B cell (primary cell): ENCODE data around the gene LTBP2. TPM values are rescaled to one million over a fixed set of nuclear protein-coding genes. Genes with fewer than 3 reads are reported as not detected.

Experiments
- ATAC-seq: fragments of 200-7000 bp; cut with Tn5 transposase; one replicate; pipeline ENCODE4 v1.10.0; 2021; ENCODE audit warnings: low read depth, mild to moderate bottlenecking, moderate number of reproducible peaks, moderate library complexity
- CTCF ChIA-PET: fragments of 350-600 bp; sonication (Branson Sonifier 250); formaldehyde crosslinking; loops from one replicate; lab custom pipeline; 2021; ENCODE audit warnings: antibody characterized with exemption, inconsistent platforms; lab: Charles Lee
- POLR2A ChIA-PET: fragments of 350-600 bp; sonication (Branson Sonifier 250); formaldehyde crosslinking; loops from one replicate; lab custom pipeline; 2021; ENCODE audit warnings: antibody characterized with exemption; lab: Charles Lee
- DNase-seq: peaks from one replicate; pipeline ENCODE4 v3.0.0; 2013
- H2AFZ ChIP-seq: 2 replicates; pipeline ENCODE4 v1.6.1; 2012; ENCODE audit warnings: mild to moderate bottlenecking, low read depth, low read length; ENCODE audit not compliant: insufficient read depth, poor library complexity, severe bottlenecking
- H3K27ac ChIP-seq, 2 donors: 1 replicate in 1 of 2; 2 replicates in 1 of 2; pipeline ENCODE4 v1.5.1; 2012 to 2013; ENCODE audit warnings: low read length in 2 of 2, mild to moderate bottlenecking in 2 of 2, moderate library complexity in 1 of 2
- H3K27me3 ChIP-seq, 4 experiments: fragments of 200-600 bp in 1 of 4; sonication (generic) in 1 of 4; replicated peaks in 1 of 4; 1 replicate in 2 of 4; 2 replicates in 2 of 4; pipeline versions ENCODE4 v1.6.1 to v1.7.0; 2013 to 2016; ENCODE audit warnings: low read length in 3 of 4, mild to moderate bottlenecking in 2 of 4, mixed read lengths in 1 of 4, moderate library complexity in 1 of 4; ENCODE audit not compliant: insufficient read depth in 4 of 4, control insufficient read depth in 3 of 4; ENCODE audit errors: control extremely low read depth in 1 of 4
- H3K36me3 ChIP-seq, 2 experiments: replicated peaks in 1 of 2; 1 replicate in 1 of 2; 2 replicates in 1 of 2; pipeline versions ENCODE4 v1.6.1 to v1.7.1; 2013; ENCODE audit warnings: low read length in 1 of 2; ENCODE audit not compliant: insufficient read depth in 2 of 2, control insufficient read depth in 1 of 2; ENCODE audit errors: control extremely low read depth in 1 of 2, extremely low read depth in 1 of 2
- H3K4me1 ChIP-seq, 2 donors: fragments of 200-600 bp in 1 of 2; sonication (generic) in 1 of 2; 1 replicate in 1 of 2; 2 replicates in 1 of 2; pipeline versions ENCODE4 v1.5.1 to v1.6.1; 2013 to 2017; ENCODE audit warnings: low read length in 2 of 2; ENCODE audit not compliant: control insufficient read depth in 2 of 2, insufficient read depth in 2 of 2
- H3K4me2 ChIP-seq: replicated peaks from 2 replicates; pipeline ENCODE3; 2012; ENCODE audit warnings: mild to moderate bottlenecking, low read depth, low read length; ENCODE audit not compliant: poor library complexity, severe bottlenecking
- H3K4me3 ChIP-seq, 5 experiments: fragments of 200-600 bp in 1 of 5; sonication (generic) in 1 of 5; 1 replicate in 3 of 5; 2 replicates in 2 of 5; pipeline versions ENCODE4 v1.5.1 to v1.7.0; 2011 to 2016; ENCODE audit warnings: low read length in 4 of 5, mild to moderate bottlenecking in 4 of 5, low read depth in 2 of 5, control low read depth in 1 of 5, moderate library complexity in 1 of 5; ENCODE audit not compliant: insufficient read depth in 1 of 5; ENCODE audit errors: control extremely low read depth in 1 of 5, extremely low read depth in 1 of 5
- H3K79me2 ChIP-seq: fragments of 200-600 bp; sonication (generic); one replicate; pipeline ENCODE4 v1.6.0; 2016; ENCODE audit warnings: low read length; ENCODE audit not compliant: control insufficient read depth, insufficient read depth
- H3K9ac ChIP-seq: fragments of 200-600 bp; sonication (generic); 2 replicates; pipeline ENCODE4 v1.6.1; 2017; ENCODE audit warnings: mild to moderate bottlenecking, low read length, moderate library complexity
- H3K9me3 ChIP-seq, 3 donors: one replicate each; pipeline versions ENCODE4 v1.6.1 to v1.7.1; 2013; ENCODE audit warnings: low read length in 2 of 3; ENCODE audit not compliant: control insufficient read depth in 2 of 3, insufficient read depth in 1 of 3; ENCODE audit errors: control extremely low read depth in 1 of 3
- H4K20me1 ChIP-seq: 2 replicates; pipeline ENCODE4 v1.6.0; 2012; ENCODE audit warnings: mild to moderate bottlenecking, low read length; ENCODE audit not compliant: insufficient read depth, control insufficient read depth, poor library complexity, severe bottlenecking
- H3K27ac Mint-ChIP-seq: one replicate; pipeline ENCODE4 v1.8.0; 2021; ENCODE audit warnings: mixed read lengths
- H3K27me3 Mint-ChIP-seq: one replicate; pipeline ENCODE4 v1.8.0; 2021; ENCODE audit warnings: mixed read lengths
- H3K4me1 Mint-ChIP-seq: one replicate; pipeline ENCODE4 v1.8.0; 2021; ENCODE audit warnings: mixed read lengths
- H3K4me3 Mint-ChIP-seq: one replicate; pipeline ENCODE4 v1.8.0; 2021; ENCODE audit warnings: mixed read lengths
- H3K9me3 Mint-ChIP-seq: one replicate; pipeline ENCODE4 v1.8.0; 2022; ENCODE audit warnings: mixed read lengths; ENCODE audit not compliant: insufficient read depth
- EZH2 ChIP-seq: IDR thresholded peaks from 2 replicates; pipeline ENCODE4 v1.6.1; 2012; ENCODE audit warnings: borderline replicate concordance, low read depth, mild to moderate bottlenecking, moderate library complexity, low read length; ENCODE audit not compliant: insufficient read depth, poor library complexity, severe bottlenecking
- WGBS: methylation state at CpG from one replicate; pipeline ENCODE4 v1.1.5; 2013; ENCODE audit warnings: missing lambda C conversion rate; ENCODE audit not compliant: insufficient coverage; 5-methylcytosine and 5-hydroxymethylcytosine counted together
- intact Hi-C: fragments of 100-400 bp; cut with micrococcal nuclease; formaldehyde crosslinking; loops from one replicate; pipeline ENCODE4 v1.10.0; 2022
- polyA plus RNA-seq: library from polyadenylated mRNA; depleted of rRNA; stranded (reverse); fragments of >200 nt; gene quantifications from 2 replicates; pipeline ENCODE4 v1.2.3, GENCODE V29; 2012
- total RNA-seq, 2 donors: library from RNA; stranded (reverse); fragments of 120-200 nt in 1 of 2; gene quantifications; 1 replicate in 1 of 2; 2 replicates in 1 of 2; pipeline versions ENCODE4 v1.2.3 to v1.2.4, GENCODE V29; 2013 to 2022
- TF ChIP-seq, protein P1 (sequence below): fragments of 200-600 bp; IDR thresholded peaks from one replicate; pipeline ENCODE4 v1.8.0; 2022; ENCODE audit warnings: antibody characterized with exemption, mild to moderate bottlenecking

The LTBP2 gene
- total and polyA plus RNA-seq, 2 donors (not counting 1 experiment from before 2014, with no cell fraction given) = 0.12 to 0.22 TPM

DNA sequence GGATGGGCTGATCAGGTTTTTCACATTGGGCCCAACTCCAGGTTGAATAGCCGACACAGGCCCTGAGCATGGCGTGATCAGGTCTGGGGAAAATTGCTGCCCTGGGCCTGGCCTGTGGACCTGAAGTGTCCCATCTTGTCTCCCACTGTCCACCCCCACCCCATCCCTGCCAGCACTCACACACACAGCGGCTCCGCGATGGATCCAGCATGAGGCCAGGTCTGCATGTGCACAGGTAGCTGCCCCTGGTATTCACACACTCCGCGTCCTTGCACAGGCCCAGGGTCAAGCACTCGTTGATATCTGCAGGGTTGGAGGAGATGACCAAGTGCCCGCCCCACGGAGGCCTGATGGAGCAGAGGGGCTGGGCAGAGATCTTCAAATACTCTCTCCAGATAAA lies 79.8 kb downstream of the LTBP2 start:
- TF ChIP-seq EZH2 = no peak
- TF ChIP-seq, protein P1, sequence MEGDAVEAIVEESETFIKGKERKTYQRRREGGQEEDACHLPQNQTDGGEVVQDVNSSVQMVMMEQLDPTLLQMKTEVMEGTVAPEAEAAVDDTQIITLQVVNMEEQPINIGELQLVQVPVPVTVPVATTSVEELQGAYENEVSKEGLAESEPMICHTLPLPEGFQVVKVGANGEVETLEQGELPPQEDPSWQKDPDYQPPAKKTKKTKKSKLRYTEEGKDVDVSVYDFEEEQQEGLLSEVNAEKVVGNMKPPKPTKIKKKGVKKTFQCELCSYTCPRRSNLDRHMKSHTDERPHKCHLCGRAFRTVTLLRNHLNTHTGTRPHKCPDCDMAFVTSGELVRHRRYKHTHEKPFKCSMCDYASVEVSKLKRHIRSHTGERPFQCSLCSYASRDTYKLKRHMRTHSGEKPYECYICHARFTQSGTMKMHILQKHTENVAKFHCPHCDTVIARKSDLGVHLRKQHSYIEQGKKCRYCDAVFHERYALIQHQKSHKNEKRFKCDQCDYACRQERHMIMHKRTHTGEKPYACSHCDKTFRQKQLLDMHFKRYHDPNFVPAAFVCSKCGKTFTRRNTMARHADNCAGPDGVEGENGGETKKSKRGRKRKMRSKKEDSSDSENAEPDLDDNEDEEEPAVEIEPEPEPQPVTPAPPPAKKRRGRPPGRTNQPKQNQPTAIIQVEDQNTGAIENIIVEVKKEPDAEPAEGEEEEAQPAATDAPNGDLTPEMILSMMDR = no peak
- POLR2A ChIA-PET = no interaction called here
- no peaks in the 10 kb centered on the region for H3K79me2 ChIP-seq
- H3K4me3 ChIP-seq = no peak overlapping the region
- Mint-ChIP-seq H3K4me1 (no peaks in the 10 kb centered on the region), H3K27ac (no peak overlapping the region), H3K9me3 (no peaks in the 10 kb centered on the region), H3K4me3 (no peak overlapping the region), H3K27me3 (peaks cover 4% of the 10 kb centered on the region)
- H3K4me1 ChIP-seq = no peaks in the 10 kb centered on the region
- H2AFZ ChIP-seq = no peak overlapping the region
- H3K27me3 ChIP-seq = no peaks in the 10 kb centered on the region
- intact Hi-C loops = no loop called here
- WGBS = 99% methylated on average over 7 of the region's 10 CpGs
- H3K9ac ChIP-seq = no peak overlapping the region
- H3K9me3 ChIP-seq = no peaks in the 10 kb centered on the region
- no peak overlapping the region for H3K4me2 ChIP-seq
- DNase-seq (no peak), ATAC-seq (no peak)
- no peaks in the 10 kb centered on the region for H4K20me1 ChIP-seq
- no peaks in the 10 kb centered on the region for H3K36me3 ChIP-seq
- H3K27ac ChIP-seq = no peak overlapping the region
- CTCF ChIA-PET = no interaction called here

DNA sequence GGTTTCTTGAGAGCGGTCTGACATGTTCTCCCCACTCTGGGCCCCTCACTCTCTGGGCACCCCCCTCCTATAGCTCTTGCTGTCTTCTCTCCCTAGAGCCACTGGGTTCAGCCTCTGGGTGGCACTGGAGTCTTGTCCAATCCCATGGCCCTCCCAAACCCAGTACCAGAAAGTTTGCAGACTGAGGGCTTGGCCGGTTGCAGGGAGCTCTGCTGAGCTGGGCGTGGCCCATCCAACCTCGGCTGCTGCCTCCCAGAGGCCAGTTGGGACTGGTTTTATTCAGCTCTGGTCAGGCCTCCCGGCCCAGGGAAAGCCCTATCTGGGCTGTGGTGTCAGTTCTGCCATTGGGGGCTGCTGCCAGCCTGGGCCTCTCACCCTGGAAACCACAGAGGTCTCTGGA lies 80.6 kb downstream of the LTBP2 start:
- no peaks in the 10 kb centered on the region for H3K4me1 ChIP-seq
- no peak overlapping the region for H3K27ac ChIP-seq
- no peaks in the 10 kb centered on the region for H3K9me3 ChIP-seq
- no peak overlapping the region for H3K4me3 ChIP-seq
- CTCF ChIA-PET = no interaction called here
- no peaks in the 10 kb centered on the region for H3K79me2 ChIP-seq
- Mint-ChIP-seq H3K27me3 (peaks cover 4% of the 10 kb centered on the region), H3K4me3 (no peak overlapping the region), H3K4me1 (no peaks in the 10 kb centered on the region), H3K27ac (no peak overlapping the region), H3K9me3 (no peaks in the 10 kb centered on the region)
- intact Hi-C loops = no loop called here
- H3K4me2 ChIP-seq = no peak overlapping the region
- no peak for TF ChIP-seq EZH2
- TF ChIP-seq, protein P1 = no peak
- H2AFZ ChIP-seq = no peak overlapping the region
- ATAC-seq = no peak
- POLR2A ChIA-PET = no interaction called here
- no peak for DNase-seq
- no peaks in the 10 kb centered on the region for H3K36me3 ChIP-seq
- WGBS = 63% methylated on average over 5 of the region's 5 CpGs
- H4K20me1 ChIP-seq = no peaks in the 10 kb centered on the region
- no peaks in the 10 kb centered on the region for H3K27me3 ChIP-seq
- no peak overlapping the region for H3K9ac ChIP-seq
